Activated naive CD4-positive, alpha-beta T cell treated with anti-CD3 and anti-CD28 coated beads, Interleukin-2, amount 50 U/mL, for 72 hours (primary cell): Measurements from ENCODE around the gene UBE2N. TPM values are rescaled to one million over a fixed set of nuclear protein-coding genes. Genes with fewer than 3 reads are reported as not detected.
A peak's percentile ranks its signal among the peaks of the same experiment; 100 is the strongest.

Experiments used
- ATAC-seq, 2 donors: fragments of 150-1000 bp; cut with Tn5 transposase; 2 replicates each; pipeline ENCODE4 v1.10.0; 2021; ENCODE audit warnings: mild to moderate bottlenecking in 2 of 2, moderate library complexity in 2 of 2
- DNase-seq, 2 donors: peaks; one replicate each; pipeline ENCODE4 v3.0.0; 2021 to 2022; ENCODE audit warnings: low spot score in 2 of 2
- H3K27ac Mint-ChIP-seq, 2 donors: one replicate each; pipeline ENCODE4 v1.8.0; 2022; ENCODE audit warnings: mild to moderate bottlenecking in 2 of 2, mixed read lengths in 2 of 2
- H3K36me3 Mint-ChIP-seq, 2 donors: one replicate each; pipeline ENCODE4 v1.8.0; 2022; ENCODE audit warnings: mixed read lengths in 2 of 2
- H3K9me3 Mint-ChIP-seq, 2 donors: one replicate each; pipeline ENCODE4 v1.8.0; 2022; ENCODE audit warnings: mixed read lengths in 2 of 2
- total RNA-seq, 2 donors: library from RNA; stranded (reverse); gene quantifications; one replicate each; pipeline ENCODE4 v1.2.3, GENCODE V29; 2022

UBE2N gene, protein sequence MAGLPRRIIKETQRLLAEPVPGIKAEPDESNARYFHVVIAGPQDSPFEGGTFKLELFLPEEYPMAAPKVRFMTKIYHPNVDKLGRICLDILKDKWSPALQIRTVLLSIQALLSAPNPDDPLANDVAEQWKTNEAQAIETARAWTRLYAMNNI
- total RNA-seq, result 100 to 1,000 TPM; 164 to 188 TPM

DNA sequence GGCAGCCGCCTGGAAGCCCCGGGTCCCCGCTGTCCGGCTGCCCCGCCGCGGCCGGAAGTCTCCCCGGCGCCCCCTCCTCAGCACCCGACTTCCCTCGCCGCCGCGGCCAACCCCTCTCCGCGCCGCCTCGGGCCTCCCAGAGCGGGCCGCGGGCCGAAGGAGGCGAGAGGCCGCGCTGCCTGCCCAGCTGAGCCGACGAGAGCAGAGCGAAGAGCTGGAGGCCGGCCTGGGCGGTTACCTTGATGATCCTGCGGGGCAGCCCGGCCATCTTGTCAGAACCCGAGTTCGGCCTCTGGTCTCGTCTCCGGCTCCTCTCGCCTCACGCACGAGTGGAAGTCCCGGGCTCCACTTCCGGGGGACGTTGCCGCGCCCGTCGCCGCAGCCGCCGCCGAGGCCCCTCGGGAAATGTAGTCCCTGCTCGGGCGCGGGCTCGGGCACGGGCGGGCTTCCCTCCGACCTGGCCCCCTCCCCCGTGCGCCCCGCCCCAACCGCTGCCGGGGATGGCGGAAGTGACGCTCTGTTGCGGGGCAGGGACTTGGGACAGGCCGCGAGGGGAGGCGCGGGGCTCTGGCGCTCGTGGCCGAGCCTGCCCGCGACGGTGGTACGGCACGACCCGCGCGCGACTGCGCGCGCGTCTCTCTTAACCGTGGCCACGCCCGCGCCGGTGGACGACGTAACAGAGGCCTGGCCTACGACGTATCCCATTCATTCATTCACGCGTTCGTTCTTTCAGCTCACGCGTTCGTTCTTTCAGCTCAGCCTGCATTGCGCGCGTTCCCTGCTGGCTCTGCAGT, at the start of gene UBE2N:
Gene UBE2N (minus strand): TSS at position 331 of the 794 bp plus-strand sequence. CDS start 63 bp downstream, at position 268.
- DNase-seq (peak; percentile 92 to 97), ATAC-seq (peak; percentile 85 to 93)
- H3K36me3 Mint-ChIP-seq, result peaks cover 20 to 22% of the 10 kb centered on the region in 2 donors
- H3K9me3 Mint-ChIP-seq, result no peaks in the 10 kb centered on the region
- H3K27ac Mint-ChIP-seq, result peak within 1 kb of the TSS; percentile 99

DNA sequence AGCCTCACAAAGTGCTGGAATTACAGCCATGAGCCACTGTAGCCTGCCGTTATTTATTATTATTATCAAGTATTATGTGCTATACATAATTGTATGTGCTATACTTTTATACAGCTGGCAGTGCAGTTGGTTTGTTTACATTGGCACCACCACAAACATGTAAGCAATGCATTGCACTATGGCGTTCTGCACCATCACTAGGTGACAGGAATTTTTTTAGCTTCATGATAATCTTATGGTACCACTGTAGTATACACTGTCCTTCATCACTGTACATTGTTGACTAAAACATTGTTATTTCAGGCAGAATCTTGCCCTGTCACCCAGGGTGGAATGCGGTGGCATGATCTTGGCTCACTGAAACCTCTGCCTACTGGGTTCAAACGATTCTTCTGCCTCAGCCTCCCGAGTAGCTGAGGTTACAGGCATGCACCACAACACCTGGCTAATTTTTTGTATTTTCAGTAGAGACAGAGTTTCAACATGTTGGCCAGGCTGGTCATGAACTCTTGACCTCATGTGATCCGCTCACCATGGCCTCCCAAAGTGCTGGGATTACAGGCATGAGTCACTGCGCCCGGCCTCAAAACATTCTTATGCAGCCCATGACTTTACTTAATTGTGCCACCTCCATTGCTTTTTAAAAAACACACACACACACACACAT, 42.7 kb upstream of the UBE2N start:
- H3K9me3 Mint-ChIP-seq, result no peaks in the 10 kb centered on the region
- DNase-seq (no peak), ATAC-seq (no peak)
- no peaks in the 10 kb centered on the region for H3K36me3 Mint-ChIP-seq
- H3K27ac Mint-ChIP-seq, result no peak overlapping the region

DNA sequence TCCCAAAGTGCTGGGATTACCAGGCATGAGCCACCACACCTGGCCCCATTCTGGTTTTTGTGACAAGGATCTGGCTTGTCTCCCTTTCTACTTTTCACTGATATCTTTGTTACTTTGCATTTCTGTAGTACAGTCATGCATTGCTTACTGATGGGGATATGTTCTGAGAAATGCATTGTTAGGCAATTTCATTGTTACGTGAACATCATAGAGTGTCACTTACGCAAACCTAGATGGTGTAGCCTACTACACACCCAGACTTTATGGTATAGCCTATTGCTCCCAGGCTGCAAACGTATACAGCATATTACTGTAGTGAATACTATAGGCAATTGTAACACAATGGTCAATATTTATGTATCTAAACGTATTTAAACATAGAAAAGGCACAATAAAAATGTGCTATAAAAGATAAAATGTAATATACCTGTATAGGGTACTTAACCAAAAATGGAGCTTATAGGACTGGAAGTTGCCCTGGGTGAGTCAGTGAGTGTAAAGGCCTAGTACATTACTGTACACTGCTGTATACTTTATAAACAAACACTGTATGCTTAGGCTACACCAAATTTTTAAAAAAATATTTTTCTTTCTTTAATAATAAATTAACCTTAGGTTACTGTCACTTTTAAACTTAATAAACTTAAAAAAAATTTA, 41.5 kb upstream of the UBE2N start:
- Mint-ChIP-seq H3K36me3 (no peaks in the 10 kb centered on the region), H3K9me3 (no peaks in the 10 kb centered on the region), H3K27ac (peak overlapping the region in 1 of 2 donors; percentile 58)
- no peak for ATAC-seq
- no peak for DNase-seq

DNA sequence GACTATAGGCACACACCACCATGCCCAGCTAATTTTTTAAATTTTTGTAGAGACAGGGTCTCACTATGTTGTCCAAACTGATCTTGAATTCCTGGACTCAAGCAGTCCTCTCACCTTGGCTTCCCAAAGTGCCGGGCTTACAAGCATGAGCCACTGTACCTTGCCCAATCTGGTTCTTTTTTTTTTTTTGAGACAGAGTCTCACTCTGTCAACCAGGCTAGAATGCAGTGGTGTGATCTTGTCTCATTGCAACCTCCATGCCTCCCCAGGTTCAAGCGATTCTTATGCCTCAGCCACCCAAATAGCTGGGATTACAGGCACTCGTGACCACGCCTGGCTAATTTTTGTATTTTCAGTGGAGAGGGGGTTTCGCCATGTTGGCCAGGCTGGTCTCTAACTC, 41.0 kb upstream of the UBE2N start:
- H3K36me3 Mint-ChIP-seq, result no peaks in the 10 kb centered on the region
- ATAC-seq, result no peak
- DNase-seq, result no peak
- no peak overlapping the region for H3K27ac Mint-ChIP-seq
- H3K9me3 Mint-ChIP-seq, result no peaks in the 10 kb centered on the region

DNA sequence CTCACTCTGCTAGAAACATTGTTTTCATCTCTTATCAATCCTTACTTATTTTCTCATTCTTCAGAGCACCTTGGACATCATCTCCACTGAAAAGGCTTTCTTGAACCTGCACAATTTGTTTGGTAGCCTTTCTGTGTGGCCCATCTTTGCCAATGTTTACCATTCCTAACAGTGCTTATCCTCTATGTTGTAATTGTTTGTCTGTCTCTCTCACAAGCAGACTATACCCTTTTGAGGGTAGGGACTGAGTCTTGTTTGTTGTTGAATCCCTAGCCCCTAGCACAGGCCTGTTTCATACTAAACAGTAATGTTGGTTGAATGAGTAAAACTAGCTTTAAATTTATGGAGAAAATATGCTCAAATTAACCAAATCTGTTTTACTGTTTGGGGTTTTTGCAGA, 34.8 kb upstream of the UBE2N start:
- ATAC-seq, result no peak
- H3K36me3 Mint-ChIP-seq, result peaks cover 0 to 5% of the 10 kb centered on the region in 2 donors
- DNase-seq, result no peak
- H3K9me3 Mint-ChIP-seq, result no peaks in the 10 kb centered on the region
- no peak overlapping the region for H3K27ac Mint-ChIP-seq

DNA sequence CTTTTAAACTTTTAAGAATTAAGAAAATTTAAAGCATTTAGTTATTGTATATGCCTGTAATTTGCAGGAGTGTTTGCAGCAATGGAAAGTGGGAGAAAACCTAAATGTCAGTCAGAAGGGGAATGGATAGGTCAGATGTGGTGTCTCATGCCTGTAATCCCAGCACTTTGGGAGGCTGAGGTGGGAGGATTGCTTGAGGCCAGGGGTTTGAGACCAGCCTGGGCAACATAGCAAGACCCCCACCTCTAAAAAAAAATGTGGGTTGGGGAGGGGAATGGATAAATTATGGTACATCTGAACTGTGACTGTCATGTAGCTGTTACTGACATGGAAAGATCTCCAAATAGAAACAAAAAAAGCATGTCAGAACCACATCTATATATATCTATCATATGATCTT, 27.6 kb upstream of the UBE2N start:
- H3K27ac Mint-ChIP-seq, result no peak overlapping the region
- peaks cover 18 to 23% of the 10 kb centered on the region in 2 donors for H3K36me3 Mint-ChIP-seq
- no peak for ATAC-seq
- DNase-seq, result no peak
- no peaks in the 10 kb centered on the region for H3K9me3 Mint-ChIP-seq

DNA sequence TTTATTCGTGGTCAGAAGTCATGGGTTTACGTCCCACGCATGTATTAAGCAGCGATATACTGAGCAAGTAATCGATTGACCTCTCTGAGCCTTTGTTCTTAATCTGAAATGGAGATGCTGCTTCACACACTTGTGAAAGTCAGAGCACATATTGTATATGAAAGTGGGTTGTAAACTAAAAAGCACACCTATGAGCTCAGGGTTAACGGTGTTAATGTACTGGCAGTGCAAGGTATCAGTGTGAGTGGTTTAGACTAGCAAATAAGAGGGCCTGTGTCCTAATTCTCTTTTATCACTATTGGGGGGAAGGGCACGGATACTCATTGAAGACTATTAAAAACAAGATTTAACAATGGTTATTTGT, 26.2 kb upstream of the UBE2N start:
- H3K36me3 Mint-ChIP-seq, result peaks cover 18 to 23% of the 10 kb centered on the region in 2 donors
- peak overlapping the region; percentile 93 to 97 for H3K27ac Mint-ChIP-seq
- DNase-seq (no peak), ATAC-seq (peak; percentile 21 to 34)
- H3K9me3 Mint-ChIP-seq, result no peaks in the 10 kb centered on the region

DNA sequence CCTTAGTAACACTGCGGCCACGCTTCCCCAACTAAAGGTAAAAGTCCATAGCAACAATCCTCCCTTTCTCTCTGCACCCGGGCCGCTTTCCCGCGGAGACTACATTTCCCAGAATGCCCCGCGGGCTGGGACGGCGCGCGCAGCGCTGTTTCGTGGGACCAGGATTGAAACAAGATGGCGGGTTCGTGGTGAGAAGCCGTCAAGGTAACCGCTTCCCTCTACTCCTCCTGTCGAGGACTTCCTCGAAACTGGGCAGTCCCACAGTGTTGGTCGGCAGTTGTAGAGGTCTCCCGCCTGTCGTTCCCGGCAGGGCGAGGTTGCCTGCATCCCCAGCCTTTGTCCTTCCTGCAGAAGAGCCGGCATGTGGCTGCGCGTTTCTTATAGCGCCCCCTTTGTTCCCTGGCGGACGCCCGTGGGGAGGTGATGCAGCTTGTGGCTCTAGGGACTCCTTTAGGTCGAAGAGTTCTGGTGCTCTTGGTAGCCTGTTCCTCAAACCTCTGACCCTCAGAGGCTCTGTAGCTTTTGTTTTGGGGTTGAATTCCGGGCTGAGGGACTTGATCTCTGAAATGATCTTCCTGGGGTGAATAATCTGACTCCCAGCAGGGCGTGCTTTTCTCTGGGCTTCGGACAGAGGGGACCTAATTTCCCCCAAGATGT, 25.7 kb upstream of the UBE2N start, which contains the start of gene MRPL42:
Gene MRPL42 (plus strand): TSS at position 164 of the 657 bp plus-strand sequence. CDS start 1,772 bp downstream, outside the sequence.
- H3K9me3 Mint-ChIP-seq, result no peaks in the 10 kb centered on the region
- peak within 1 kb of the TSS; percentile 93 to 97 for H3K27ac Mint-ChIP-seq
- DNase-seq (peak; percentile 91 to 93), ATAC-seq (peak; percentile 93 to 95)
- H3K36me3 Mint-ChIP-seq, result peaks cover 18 to 23% of the 10 kb centered on the region in 2 donors

DNA sequence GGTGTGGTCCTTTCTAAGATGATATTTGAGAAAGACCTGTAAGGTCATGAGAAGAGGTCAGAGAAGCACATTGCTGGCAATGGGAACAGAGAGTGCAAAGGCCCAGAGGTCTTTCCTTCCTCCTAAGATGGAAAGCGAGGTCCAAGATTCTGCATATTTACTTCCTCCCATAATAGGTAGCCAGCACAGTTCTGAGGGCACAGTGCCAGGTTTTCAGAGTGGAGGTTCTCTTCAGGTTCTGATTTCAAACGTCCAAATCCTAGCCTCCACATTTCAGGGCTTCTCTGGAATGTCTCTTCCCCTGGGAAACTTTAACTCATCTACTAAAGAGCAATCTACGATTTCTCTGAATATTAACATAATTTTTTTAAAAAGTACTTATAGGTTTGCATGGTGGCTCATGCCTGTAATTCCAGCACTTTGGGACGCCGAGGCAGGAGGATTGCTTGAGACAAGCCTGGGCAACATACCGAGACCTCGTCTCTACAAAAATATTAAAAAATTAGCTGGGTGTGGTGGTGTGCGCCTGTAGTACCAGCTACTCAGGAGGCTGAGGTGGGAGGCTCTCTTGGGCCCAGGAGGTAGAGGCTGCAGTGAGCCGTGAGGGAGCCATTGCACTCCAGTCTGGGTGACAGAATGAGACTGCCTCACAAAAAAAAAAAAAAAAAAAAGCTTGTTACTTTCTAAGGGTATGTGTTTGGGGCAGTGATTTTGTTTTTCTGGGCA, 25.0 kb upstream of the UBE2N start:
- ATAC-seq (peak in 1 of 2 donors; percentile 50), DNase-seq (no peak)
- Mint-ChIP-seq H3K36me3 (peaks cover 18 to 23% of the 10 kb centered on the region in 2 donors), H3K27ac (peak overlapping the region; percentile 93 to 97), H3K9me3 (no peaks in the 10 kb centered on the region)

DNA sequence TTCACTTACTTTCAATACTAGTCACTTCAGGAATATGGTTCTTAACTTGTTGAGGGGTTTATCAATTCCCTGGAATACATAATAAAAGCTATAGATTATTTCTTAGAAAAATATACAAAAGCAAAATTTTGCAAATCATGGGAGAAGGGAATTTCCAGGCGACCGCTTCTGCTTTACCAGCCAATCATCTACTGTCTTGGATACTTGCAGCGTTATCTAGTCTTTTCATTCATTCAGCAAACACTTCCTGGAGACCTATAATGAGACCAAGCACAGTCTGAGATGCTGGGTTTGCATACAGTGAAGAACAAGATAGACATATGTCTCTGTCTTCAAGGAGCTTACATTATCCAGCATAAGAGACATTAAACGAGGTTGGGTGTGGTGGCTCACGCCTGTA, 24.1 kb upstream of the UBE2N start:
- H3K9me3 Mint-ChIP-seq, result no peaks in the 10 kb centered on the region
- H3K27ac Mint-ChIP-seq, result peak overlapping the region in 1 of 2 donors; percentile 75
- ATAC-seq (no peak), DNase-seq (no peak)
- peaks cover 18 to 23% of the 10 kb centered on the region in 2 donors for H3K36me3 Mint-ChIP-seq

DNA sequence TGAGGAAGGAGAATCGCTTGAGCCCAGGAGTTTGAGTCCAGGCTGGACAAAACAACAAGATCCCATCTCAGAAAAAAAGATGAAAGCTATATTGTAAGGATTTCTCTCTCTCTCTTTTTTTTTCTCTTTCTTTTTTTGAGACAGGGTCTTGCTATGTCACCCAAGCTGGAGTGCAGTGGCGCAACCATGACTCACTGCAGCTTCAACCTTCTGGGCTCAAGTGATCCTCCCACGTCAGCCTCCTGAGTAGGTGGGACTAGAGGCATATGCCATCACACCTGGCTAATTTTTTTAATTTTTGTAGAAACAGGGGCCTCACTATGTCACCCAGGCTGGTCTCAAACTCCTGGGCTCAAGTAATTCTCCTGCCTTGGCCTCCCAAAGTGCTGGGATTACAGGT, 19.8 kb upstream of the UBE2N start:
- DNase-seq (no peak), ATAC-seq (no peak)
- Mint-ChIP-seq H3K9me3 (no peaks in the 10 kb centered on the region), H3K36me3 (no peaks in the 10 kb centered on the region), H3K27ac (no peak overlapping the region)

DNA sequence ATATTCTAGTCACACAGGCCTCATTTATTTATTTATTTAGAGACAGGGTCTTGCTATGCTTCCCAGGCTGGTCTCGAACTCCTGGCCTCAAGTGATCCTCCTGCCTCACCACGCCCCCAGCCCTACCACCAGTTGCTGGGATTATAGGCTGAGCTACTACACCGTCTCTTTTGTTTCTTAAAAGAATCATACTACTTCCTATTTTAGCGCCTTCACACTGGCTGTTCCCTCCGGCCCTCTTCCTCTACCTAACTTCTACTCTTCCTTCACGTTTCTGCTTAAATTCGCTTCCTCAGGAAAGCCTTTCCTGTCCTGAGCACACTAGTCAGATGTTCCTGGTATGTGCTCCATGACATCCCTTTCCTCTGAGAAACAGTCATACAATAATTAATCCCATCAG, 19.2 kb upstream of the UBE2N start:
- Mint-ChIP-seq H3K27ac (no peak overlapping the region), H3K36me3 (no peaks in the 10 kb centered on the region), H3K9me3 (no peaks in the 10 kb centered on the region)
- ATAC-seq (no peak), DNase-seq (no peak)

DNA sequence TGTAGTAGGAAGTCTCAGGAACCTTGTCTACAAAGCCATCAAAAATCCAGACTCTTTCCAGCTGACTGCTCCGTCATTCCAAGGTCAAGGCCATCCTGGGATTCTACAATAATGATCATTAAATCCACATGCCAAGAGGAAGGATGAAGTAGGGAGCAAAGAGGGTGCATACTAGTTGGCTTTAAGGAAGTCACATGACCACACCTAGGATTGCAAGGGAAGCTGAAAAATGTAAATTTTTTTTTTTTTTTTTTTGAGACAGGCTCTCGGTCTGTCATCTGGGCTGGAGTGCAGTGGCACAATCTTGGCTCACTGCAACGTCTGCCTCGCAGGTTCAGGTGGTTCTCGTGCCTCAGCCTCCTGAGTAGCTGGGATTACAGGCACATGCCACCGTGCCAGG, 18.3 kb upstream of the UBE2N start:
- H3K27ac Mint-ChIP-seq, result no peak overlapping the region
- H3K36me3 Mint-ChIP-seq, result no peaks in the 10 kb centered on the region
- ATAC-seq (no peak), DNase-seq (no peak)
- no peaks in the 10 kb centered on the region for H3K9me3 Mint-ChIP-seq

DNA sequence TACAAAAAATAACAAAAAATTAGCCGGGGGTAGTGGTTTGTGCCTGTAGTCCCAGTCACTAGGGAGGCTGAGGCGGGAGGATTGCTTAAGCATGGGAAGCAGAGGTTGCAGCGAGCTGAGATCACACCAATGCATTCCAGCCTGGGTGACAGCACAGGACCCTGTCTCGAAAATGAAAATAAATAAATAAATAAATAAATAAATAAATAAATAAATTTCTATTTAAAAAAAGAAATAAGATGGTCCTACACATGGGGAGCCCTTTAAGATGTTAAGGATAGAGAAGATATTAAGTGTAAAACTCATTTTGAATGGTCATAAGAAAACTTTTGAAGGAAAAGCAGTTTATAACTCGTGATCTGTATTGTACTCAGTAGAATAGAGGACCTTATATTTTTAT, 17.4 kb upstream of the UBE2N start:
- Mint-ChIP-seq H3K9me3 (no peaks in the 10 kb centered on the region), H3K36me3 (no peaks in the 10 kb centered on the region), H3K27ac (no peak overlapping the region)
- DNase-seq, result no peak
- no peak for ATAC-seq

DNA sequence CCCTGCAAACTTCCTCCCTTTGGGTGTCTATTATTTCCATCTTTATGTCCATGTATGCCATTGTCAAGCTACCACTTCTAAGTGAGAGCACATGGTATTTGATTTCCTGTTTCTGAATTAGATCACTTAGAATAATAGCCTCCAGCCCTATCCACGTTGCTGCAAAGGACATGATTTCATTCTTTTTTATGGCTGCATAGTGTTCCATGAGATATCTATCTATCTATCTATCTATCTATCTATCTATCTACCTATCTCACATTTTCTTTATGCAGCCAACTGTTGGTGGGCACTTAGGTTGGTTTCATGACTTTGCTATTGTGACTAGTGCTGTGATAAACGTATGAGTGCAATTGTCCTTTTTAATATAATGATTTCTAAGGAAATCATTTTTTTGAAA, 14.3 kb upstream of the UBE2N start:
- Mint-ChIP-seq H3K36me3 (no peaks in the 10 kb centered on the region), H3K9me3 (no peaks in the 10 kb centered on the region), H3K27ac (no peak overlapping the region)
- no peak for ATAC-seq
- no peak for DNase-seq

DNA sequence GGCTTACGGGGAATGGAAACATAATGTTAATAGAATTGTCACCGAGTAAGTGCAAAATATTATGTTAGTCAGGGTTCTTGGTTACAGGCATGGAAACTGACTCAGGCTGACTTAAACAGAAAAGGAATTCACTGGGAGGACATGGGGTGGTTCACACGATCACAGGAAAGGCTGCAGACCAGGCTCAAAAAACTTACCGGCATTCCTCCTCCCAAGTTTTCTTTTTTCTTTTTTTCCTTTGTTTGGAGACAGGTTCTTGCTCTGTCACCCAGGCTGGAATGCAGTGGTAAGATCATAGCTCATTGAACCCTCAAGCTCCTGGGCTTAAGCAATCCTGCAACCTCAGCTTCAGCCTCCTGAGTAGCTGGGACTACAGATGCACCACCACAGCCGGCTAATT, 11.9 kb upstream of the UBE2N start:
- H3K27ac Mint-ChIP-seq, result no peak overlapping the region
- DNase-seq, result no peak
- H3K9me3 Mint-ChIP-seq, result no peaks in the 10 kb centered on the region
- ATAC-seq, result no peak
- H3K36me3 Mint-ChIP-seq, result no peaks in the 10 kb centered on the region
